ENCODE results near the gene DMXL2.

GRCh38 chr15:51621936-51622603 lies 501 bp downstream of the DMXL2 start:
- TF ChIP-seq EZH2 (IDR thresholded peaks at IDR 0.05; ENCODE audit: borderline replicate concordance, low read length) (no peak), CTCF (IDR thresholded peaks at IDR 0.05; ENCODE audit: low read length) (no peak)

Data from OCI-LY1 (cell line).